ENCODE measurements around the gene CCDC51.

The CCDC51 gene

DNA sequence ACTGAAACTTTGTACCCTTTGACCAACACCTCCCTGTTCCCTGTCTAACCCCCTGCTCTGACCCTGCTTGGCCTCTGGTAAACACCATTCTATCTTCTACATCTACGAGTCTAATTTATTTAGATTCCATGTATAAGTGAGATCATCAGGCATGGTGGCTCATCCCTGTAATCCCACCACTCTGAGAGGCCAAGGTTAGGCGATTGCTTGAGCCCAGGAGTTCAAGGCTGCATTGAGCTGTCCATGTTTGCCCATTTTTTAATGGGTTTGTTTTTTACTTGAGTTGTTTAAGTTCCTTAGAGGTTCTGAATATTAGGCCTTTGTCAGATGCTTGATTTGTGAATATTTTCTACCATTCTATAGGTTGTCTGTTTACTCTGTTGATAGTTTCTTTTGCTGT, 51.0 kb downstream of the CCDC51 start:
- no peak for TF ChIP-seq CTCF (IDR thresholded peaks at IDR 0.05; ENCODE audit: low read depth, low read length)
- no peak overlapping the region for H3K4me3 ChIP-seq (ENCODE audit: low read depth, low read length)
- H3K4me1 ChIP-seq: no peaks in the 10 kb centered on the region
- no peaks in the 10 kb centered on the region for H3K36me3 ChIP-seq
- DNase-seq: no peak
- no peaks in the 10 kb centered on the region for H3K27me3 ChIP-seq
- H3K9me3 ChIP-seq: no peaks in the 10 kb centered on the region

- no peak for DNase-seq
- H3K4me1 ChIP-seq: no peaks in the 10 kb centered on the region
- H3K4me3 ChIP-seq (ENCODE audit: low read depth, low read length): no peak overlapping the region
- no peaks in the 10 kb centered on the region for H3K9me3 ChIP-seq
- TF ChIP-seq CTCF (IDR thresholded peaks at IDR 0.05; ENCODE audit: low read depth, low read length): no peak
- H3K36me3 ChIP-seq: no peaks in the 10 kb centered on the region
- H3K27me3 ChIP-seq: no peaks in the 10 kb centered on the region
Measured at GRCh38 chr3:48387634-48388033, 52.3 kb downstream of the CCDC51 start.

Data from BE2C (cell line).